ENCODE data around the gene ANP32E. TPM values are rescaled to one million over a fixed set of nuclear protein-coding genes. Genes with fewer than 3 reads are reported as not detected.

The ANP32E gene
- total RNA-seq = 10 to 100 TPM; 59.2 to 78.1 TPM
- polyA plus RNA-seq (2013, experiment 1 of 2) = 112 TPM
- polyA plus RNA-seq (2013, experiment 2 of 2) = 116 TPM
- long read RNA-seq, experiment 1, partial matches to known transcripts = 22 of 50 reads
- long read RNA-seq, experiment 1, other reads (novel, unspliced or antisense) = 28 of 50 reads
- long read RNA-seq, experiment 2, transcript ANP32E-208 (7 exons, 3,451 nt) = major isoform, 162 of 221 reads
- long read RNA-seq, experiment 2, partial matches to known transcripts = 8 of 221 reads
- long read RNA-seq, experiment 2, other reads (novel, unspliced or antisense) = 48 of 221 reads
- long read RNA-seq, experiment 3, transcript ANP32E-208 (7 exons, 3,451 nt) = major isoform, 223 of 281 reads
- long read RNA-seq, experiment 3, partial matches to known transcripts = 12 of 281 reads
- long read RNA-seq, experiment 3, other reads (novel, unspliced or antisense) = 43 of 281 reads
- long read RNA-seq, experiment 4, transcript ANP32E-208 (7 exons, 3,451 nt) = major isoform, 57 of 75 reads
- long read RNA-seq, experiment 4, partial matches to known transcripts = 10 of 75 reads
- long read RNA-seq, experiment 4, other reads (novel, unspliced or antisense) = 8 of 75 reads

DNA sequence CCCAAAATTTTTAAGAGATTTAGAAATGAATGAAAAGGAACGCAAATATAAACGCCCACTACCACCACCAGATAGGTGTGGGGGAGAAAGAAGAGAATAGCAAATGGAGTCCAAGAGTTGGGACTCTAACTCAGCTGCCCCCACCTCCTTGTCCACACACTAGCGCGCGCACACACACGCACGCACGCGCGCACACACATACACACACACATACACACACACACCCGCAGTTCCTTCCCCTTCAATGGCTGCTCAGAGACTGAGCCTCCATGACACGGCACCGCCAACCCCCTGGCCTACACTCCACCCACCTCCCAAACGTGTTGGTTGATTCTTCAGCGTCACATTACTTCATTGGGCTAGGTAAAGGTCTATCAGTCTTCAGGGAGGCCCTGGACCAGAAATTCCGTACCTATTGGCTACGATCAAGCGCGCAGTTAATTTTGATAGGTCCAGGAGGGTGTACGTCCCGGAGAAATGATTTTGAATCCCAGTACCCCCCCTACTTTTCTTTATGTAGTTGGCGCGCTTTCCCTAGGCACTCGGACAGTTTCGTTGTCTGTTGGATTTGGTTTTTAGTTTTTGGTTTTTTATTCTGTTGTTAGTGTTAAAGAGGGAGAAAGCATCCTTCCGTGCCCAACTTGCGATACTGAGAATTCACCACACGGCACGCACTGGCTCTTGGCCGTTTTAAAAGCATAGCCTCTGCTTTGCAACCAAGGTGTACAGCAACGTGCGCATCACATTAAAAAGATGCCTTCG, at the start of gene ANP32E:
Gene ANP32E, minus strand, starts transcription at position 261 of the 762 bp plus-strand sequence. CDS start 326 bp downstream, outside the sequence.
- Histone ChIP-seq H3K4me1 (ENCODE audit: control insufficient read depth, insufficient read depth, low read length) (no peaks in the 10 kb centered on the region), H3K27me3 (ENCODE audit: control insufficient read depth, insufficient read depth, low read length, poor library complexity, severe bottlenecking) (no peaks in the 10 kb centered on the region), H3K4me3 (ENCODE audit: low read length) (peak within 1 kb of the TSS; percentile 89), H3K27ac (ENCODE audit: low read depth, low read length) (peak within 1 kb of the TSS; percentile 87), H3K9ac (ENCODE audit: extremely low read depth, low read length, poor library complexity, severe bottlenecking) (peak within 1 kb of the TSS; percentile 79), H3K9me3 (ENCODE audit: control insufficient read depth, low read length) (no peaks in the 10 kb centered on the region), H3K36me3 (ENCODE audit: control insufficient read depth, insufficient read depth, low read length) (peaks cover 7% of the 10 kb centered on the region)
- Mint-ChIP-seq H3K27me3 (ENCODE audit: insufficient read depth) (peaks cover 4% of the 10 kb centered on the region), H3K4me3 (no peak within 1 kb of the TSS), H3K27ac (peak within 1 kb of the TSS; percentile 89), H3K4me1 (peaks cover 15% of the 10 kb centered on the region), H3K36me3 (ENCODE audit: low read depth) (peaks cover 6% of the 10 kb centered on the region), H3K9me3 (no peaks in the 10 kb centered on the region)
- DNase-seq = peak; percentile 97
- 0 to 1% methylated on average over 16 to 31 of the region's 33 CpGs for WGBS, 2 experiments (ENCODE audit: insufficient coverage in 1 of 2, insufficient read length in 1 of 2)
- TF ChIP-seq, protein P1, sequence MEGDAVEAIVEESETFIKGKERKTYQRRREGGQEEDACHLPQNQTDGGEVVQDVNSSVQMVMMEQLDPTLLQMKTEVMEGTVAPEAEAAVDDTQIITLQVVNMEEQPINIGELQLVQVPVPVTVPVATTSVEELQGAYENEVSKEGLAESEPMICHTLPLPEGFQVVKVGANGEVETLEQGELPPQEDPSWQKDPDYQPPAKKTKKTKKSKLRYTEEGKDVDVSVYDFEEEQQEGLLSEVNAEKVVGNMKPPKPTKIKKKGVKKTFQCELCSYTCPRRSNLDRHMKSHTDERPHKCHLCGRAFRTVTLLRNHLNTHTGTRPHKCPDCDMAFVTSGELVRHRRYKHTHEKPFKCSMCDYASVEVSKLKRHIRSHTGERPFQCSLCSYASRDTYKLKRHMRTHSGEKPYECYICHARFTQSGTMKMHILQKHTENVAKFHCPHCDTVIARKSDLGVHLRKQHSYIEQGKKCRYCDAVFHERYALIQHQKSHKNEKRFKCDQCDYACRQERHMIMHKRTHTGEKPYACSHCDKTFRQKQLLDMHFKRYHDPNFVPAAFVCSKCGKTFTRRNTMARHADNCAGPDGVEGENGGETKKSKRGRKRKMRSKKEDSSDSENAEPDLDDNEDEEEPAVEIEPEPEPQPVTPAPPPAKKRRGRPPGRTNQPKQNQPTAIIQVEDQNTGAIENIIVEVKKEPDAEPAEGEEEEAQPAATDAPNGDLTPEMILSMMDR (conservative IDR thresholded peaks at IDR 0.05) = peak; percentile 52

DNA sequence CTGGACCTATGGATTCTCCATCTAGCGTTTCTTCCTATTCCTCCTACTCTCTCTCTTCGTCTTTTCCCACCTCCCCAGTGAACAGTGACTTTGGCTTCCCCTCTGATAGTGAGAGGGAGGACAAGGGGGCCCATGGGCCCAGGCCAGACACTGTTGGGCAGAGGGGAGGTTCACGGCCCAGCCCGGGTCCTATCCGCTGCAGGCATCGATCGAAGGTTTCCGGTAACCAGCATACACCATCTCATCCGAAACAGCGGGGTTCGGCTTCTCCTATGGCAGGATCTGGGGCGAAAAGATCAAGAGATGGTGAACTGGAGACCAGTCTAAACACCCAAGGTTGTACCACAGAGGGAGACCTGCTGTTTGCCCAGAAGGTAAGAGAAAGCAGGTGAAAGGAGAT, 47.3 kb upstream of the ANP32E start:
- TF ChIP-seq, protein P1 (conservative IDR thresholded peaks at IDR 0.05) = no peak
- no peak overlapping the region for H3K27ac ChIP-seq (ENCODE audit: low read depth, low read length)
- WGBS, 2 experiments (ENCODE audit: insufficient coverage in 1 of 2, insufficient read length in 1 of 2) = 96 to 100% methylated on average over 4 to 12 of the region's 12 CpGs
- Mint-ChIP-seq H3K9me3 (peaks cover 11% of the 10 kb centered on the region), H3K27me3 (ENCODE audit: insufficient read depth) (peaks cover 29% of the 10 kb centered on the region), H3K27ac (no peak overlapping the region), H3K36me3 (ENCODE audit: low read depth) (no peaks in the 10 kb centered on the region), H3K4me1 (peaks cover 11% of the 10 kb centered on the region), H3K4me3 (peak overlapping the region; percentile 57)
- no peaks in the 10 kb centered on the region for H3K36me3 ChIP-seq (ENCODE audit: control insufficient read depth, insufficient read depth, low read length)
- no peaks in the 10 kb centered on the region for H3K4me1 ChIP-seq (ENCODE audit: control insufficient read depth, insufficient read depth, low read length)
- no peak for DNase-seq
- H3K9ac ChIP-seq (ENCODE audit: extremely low read depth, low read length, poor library complexity, severe bottlenecking) = no peak overlapping the region
- no peaks in the 10 kb centered on the region for H3K9me3 ChIP-seq (ENCODE audit: control insufficient read depth, low read length)
- H3K27me3 ChIP-seq (ENCODE audit: control insufficient read depth, insufficient read depth, low read length, poor library complexity, severe bottlenecking) = peaks cover 22% of the 10 kb centered on the region
- H3K4me3 ChIP-seq (ENCODE audit: low read length) = peak overlapping the region; percentile 71

DNA sequence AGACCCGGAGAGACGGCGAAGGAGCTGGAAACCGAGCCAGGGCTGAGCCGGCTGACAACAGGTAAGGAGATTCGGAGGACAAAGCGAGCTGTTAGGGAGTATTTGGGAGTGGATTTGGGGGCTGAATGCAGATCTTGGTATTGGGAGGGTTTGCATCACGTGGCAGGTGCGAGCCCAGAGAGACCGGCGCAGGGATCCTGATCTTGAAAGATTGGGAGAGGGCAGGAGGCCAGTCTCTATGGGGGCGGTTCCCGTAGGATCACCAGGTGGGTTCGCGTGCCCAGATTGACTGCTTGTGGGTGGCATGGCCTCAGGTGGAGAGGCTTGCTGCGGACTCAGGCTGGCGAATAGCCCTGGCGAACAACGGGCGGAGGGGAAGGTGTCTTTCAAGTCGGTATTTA, 46.6 kb upstream of the ANP32E start:
- H3K27ac ChIP-seq (ENCODE audit: low read depth, low read length) = no peak overlapping the region
- no peak overlapping the region for H3K9ac ChIP-seq (ENCODE audit: extremely low read depth, low read length, poor library complexity, severe bottlenecking)
- Mint-ChIP-seq H3K4me3 (peak overlapping the region; percentile 57), H3K27ac (peak overlapping the region; percentile 81), H3K36me3 (ENCODE audit: low read depth) (no peaks in the 10 kb centered on the region), H3K27me3 (ENCODE audit: insufficient read depth) (peaks cover 29% of the 10 kb centered on the region), H3K9me3 (peaks cover 11% of the 10 kb centered on the region), H3K4me1 (peaks cover 11% of the 10 kb centered on the region)
- H3K4me1 ChIP-seq (ENCODE audit: control insufficient read depth, insufficient read depth, low read length) = no peaks in the 10 kb centered on the region
- peaks cover 22% of the 10 kb centered on the region for H3K27me3 ChIP-seq (ENCODE audit: control insufficient read depth, insufficient read depth, low read length, poor library complexity, severe bottlenecking)
- 18 to 30% methylated on average over 13 to 21 of the region's 21 CpGs for WGBS, 2 experiments (ENCODE audit: insufficient coverage in 1 of 2, insufficient read length in 1 of 2)
- H3K4me3 ChIP-seq (ENCODE audit: low read length) = peak overlapping the region; percentile 71
- no peaks in the 10 kb centered on the region for H3K36me3 ChIP-seq (ENCODE audit: control insufficient read depth, insufficient read depth, low read length)
- no peaks in the 10 kb centered on the region for H3K9me3 ChIP-seq (ENCODE audit: control insufficient read depth, low read length)
- TF ChIP-seq, protein P1 (conservative IDR thresholded peaks at IDR 0.05) = no peak
- no peak for DNase-seq
